ENCODE measurements around the gene SUSD2.

GRCh38 chr22:24216541-24217209, 35.4 kb downstream of the SUSD2 start:
- no peak for TF ChIP-seq ELK1 (CRISPR knock-in tag; IDR thresholded peaks at IDR 0.05)
- TF ChIP-seq ZNF175 (CRISPR knock-in tag; IDR thresholded peaks at IDR 0.05; ENCODE audit: low read depth): no peak
- no peak for TF ChIP-seq MYBL2 (IDR thresholded peaks at IDR 0.05; ENCODE audit: low read depth)
- no peak for TF ChIP-seq MYBL2 (CRISPR knock-in tag; IDR thresholded peaks at IDR 0.05; ENCODE audit: borderline replicate concordance)
- no peak for TF ChIP-seq EP300 (IDR thresholded peaks at IDR 0.05; ENCODE audit: low read length)
- TF ChIP-seq CSDE1 (IDR thresholded peaks at IDR 0.05): no peak
- no peak for TF ChIP-seq CTCF (IDR thresholded peaks at IDR 0.05 in 2 of 3, conservative IDR thresholded peaks at IDR 0.05 in 1 of 3; ENCODE audit: insufficient read depth in 2 of 3, low read depth in 1 of 3, low read length in 3 of 3)
- no peak for TF ChIP-seq ZFP30 (CRISPR knock-in tag; IDR thresholded peaks at IDR 0.05; ENCODE audit: borderline replicate concordance)
- no peak for TF ChIP-seq FOXM1 (IDR thresholded peaks at IDR 0.05; ENCODE audit: low read depth)
- TF ChIP-seq FOXM1 (CRISPR knock-in tag; IDR thresholded peaks at IDR 0.05; ENCODE audit: low read depth): no peak
- no peak for TF ChIP-seq DMBX1 (CRISPR knock-in tag; IDR thresholded peaks at IDR 0.05; ENCODE audit: borderline replicate concordance)
- TF ChIP-seq NFIC (IDR thresholded peaks at IDR 0.05): no peak
- TF ChIP-seq ZNF77 (CRISPR knock-in tag; IDR thresholded peaks at IDR 0.05): no peak
- no peak for TF ChIP-seq KAT2B (IDR thresholded peaks at IDR 0.05; ENCODE audit: low read depth, low read length)
- TF ChIP-seq TRIM28 (IDR thresholded peaks at IDR 0.05): no peak
- no peak for TF ChIP-seq LARP7 (IDR thresholded peaks at IDR 0.05)
